Spleen (tissue), 7 donors: ENCODE measurements around the gene MEX3D.

Experiments
- POLR2A ChIP-seq, 3 donors: fragments of 450-650 bp; IDR thresholded peaks; one replicate each; pipeline ENCODE4 v1.5.1; 2017; ENCODE audit warnings: antibody characterized with exemption in 3 of 3, mild to moderate bottlenecking in 1 of 3
- POLR2AphosphoS5 ChIP-seq, 3 donors: sonication (generic); formaldehyde crosslinking; IDR thresholded peaks; one replicate each; pipeline ENCODE4 v1.5.1; 2017; ENCODE audit warnings: antibody characterized with exemption in 3 of 3
- TF ChIP-seq, protein P1 (sequence below), 11 experiments: fragments of 200-600 bp in 7 of 11; fragments of 450-650 bp in 4 of 11; sonication (generic) in 4 of 11; IDR thresholded peaks in 8 of 11; conservative IDR thresholded peaks in 3 of 11; 1 replicate in 7 of 11; 2 replicates in 4 of 11; pipeline versions ENCODE4 v1.4.0 to v1.8.0; 2016 to 2021; ENCODE audit warnings: antibody characterized with exemption in 11 of 11, inconsistent platforms in 4 of 11, mild to moderate bottlenecking in 1 of 11
- donor health status: DM: no; HTN: no; CAD: no; lungs with moderate emphysema.
- donor health status: DM: no; HTN: no; CAD: no.
- donor health status: DM: no; HTN: no; CAD: no.

DNA sequence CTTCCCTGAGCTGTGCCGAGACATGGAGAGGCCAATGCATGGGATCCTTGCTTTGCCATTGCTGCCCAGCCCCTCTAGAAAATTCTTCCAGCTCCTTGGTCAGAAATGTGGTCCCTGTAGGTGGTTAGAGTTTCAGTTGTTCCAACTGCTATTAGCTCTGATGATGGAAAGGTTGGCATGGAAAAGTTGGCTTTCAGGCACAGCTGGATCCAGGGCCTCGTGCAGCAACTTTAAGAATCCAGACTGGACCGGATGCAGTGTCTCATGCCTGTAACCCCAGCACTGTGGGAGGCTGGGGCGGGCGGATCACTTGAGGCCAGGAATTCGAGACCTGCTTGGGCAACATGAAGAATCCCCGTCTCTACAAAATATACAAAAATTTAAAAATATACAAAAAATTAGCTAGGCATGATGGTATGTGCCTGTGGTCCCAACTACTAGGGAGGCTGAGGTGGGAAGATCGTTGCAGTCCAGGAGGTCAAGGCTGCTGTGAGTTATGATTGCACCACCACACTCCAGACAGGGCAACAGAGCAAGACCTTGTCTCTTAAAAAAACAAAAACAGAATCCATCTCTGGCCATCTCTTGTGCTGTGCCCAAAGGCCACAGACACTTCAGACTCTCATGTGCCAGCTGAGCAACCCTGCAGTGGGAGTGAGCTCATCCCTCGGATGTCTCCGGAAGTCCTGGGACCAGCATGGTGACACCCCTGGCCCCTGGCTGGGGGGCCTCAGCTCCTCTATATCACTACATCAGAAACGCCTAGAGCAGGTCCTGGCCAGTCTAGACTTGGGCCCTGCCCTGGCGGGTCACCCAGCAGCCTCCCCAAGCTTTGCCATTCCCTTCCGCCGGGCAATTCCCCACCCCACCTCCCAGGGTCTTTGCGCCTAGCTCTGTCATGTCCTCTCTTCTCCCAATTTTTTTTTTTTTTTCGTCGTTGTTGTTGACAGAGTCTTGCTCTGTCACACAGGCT is 16.8 kb downstream of the MEX3D start:
- TF ChIP-seq, protein P1, sequence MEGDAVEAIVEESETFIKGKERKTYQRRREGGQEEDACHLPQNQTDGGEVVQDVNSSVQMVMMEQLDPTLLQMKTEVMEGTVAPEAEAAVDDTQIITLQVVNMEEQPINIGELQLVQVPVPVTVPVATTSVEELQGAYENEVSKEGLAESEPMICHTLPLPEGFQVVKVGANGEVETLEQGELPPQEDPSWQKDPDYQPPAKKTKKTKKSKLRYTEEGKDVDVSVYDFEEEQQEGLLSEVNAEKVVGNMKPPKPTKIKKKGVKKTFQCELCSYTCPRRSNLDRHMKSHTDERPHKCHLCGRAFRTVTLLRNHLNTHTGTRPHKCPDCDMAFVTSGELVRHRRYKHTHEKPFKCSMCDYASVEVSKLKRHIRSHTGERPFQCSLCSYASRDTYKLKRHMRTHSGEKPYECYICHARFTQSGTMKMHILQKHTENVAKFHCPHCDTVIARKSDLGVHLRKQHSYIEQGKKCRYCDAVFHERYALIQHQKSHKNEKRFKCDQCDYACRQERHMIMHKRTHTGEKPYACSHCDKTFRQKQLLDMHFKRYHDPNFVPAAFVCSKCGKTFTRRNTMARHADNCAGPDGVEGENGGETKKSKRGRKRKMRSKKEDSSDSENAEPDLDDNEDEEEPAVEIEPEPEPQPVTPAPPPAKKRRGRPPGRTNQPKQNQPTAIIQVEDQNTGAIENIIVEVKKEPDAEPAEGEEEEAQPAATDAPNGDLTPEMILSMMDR (IDR thresholded peaks at IDR 0.05 in 8 of 11, conservative IDR thresholded peaks at IDR 0.05 in 3 of 11), result no peak
- TF ChIP-seq POLR2A (IDR thresholded peaks at IDR 0.05) (no peak), POLR2AphosphoS5 (IDR thresholded peaks at IDR 0.05) (no peak)
